Skin of body (tissue), 2 donors: ENCODE data around the gene SCAP. TPM values are rescaled to one million over a fixed set of nuclear protein-coding genes. Genes with fewer than 3 reads are reported as not detected.

Experiments
- DNase-seq: peaks from one replicate; lab custom pipeline; 2025; lab: John Stamatoyannopoulos, UW
- total RNA-seq: library from RNA; depleted of rRNA; stranded (reverse); fragments of >200 nt; gene quantifications from one replicate; pipeline ENCODE4 v1.2.3, GENCODE V29; 2014

Gene SCAP
- total RNA-seq, 1 donor from 2014 or later, result 44.6 TPM

DNA sequence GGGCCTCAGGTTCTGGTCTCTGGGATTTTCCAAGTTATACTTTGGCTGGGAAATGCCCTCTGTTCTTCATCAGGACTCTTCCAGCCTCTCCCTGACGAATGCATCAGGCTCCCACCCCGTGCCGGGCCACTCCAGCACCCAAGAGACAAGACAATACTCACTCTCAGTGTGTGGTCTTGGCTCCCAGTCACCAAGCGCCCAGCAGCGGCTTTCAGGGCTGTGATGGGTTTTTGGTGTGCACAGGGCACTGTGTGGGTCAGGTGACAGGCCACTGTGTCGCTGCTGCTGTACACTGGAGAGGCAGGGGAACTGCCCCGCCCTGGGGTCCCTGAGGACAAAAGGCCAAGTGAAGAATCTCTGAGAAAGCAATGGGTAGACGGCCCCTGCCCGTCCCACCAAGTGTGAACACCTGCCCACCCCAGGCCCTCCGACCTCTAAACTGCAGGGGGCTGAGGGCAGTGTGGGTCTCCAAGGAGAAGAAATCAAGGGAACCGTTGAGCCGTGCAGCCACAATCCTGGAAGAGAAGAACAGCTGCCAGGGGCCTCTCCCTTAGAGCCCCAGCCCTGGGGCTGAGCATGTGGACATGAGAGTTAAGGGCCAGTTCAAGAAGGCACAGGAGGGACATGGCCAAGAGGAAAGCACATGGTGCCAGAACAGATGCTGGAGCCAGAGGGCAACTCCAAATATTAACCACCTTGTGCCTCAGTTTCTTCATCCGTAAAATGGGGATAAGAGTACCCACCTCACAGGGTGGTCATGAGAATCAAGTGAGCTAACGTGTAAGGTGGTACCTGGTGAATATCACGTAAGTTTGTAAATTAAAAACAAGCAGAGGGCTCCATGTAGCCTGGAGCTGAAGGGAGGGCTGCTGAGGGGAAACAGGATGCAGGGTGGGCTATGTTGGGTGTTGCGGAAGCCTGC, 60.8 kb downstream of the SCAP start:
- DNase-seq, result no peak

DNA sequence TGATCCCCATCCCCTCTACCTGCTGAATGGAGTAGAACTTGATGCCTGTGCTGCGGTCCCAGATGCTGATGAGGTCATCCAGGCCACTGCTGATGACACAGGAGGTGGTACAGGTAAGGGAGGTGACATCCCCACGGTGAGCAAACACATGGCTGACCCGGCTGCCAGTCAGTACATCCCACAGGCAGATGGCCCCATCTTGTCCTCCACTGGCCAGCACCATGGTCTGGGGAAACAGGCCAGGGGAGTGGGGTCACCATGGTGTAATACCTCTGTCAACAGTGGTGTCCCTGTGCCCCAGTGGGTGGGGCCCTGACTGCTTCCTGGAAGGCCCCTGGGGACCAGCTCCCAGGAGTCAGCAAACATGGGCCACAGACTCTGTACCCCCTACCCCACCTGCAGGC, 61.6 kb downstream of the SCAP start:
- DNase-seq, result no peak

DNA sequence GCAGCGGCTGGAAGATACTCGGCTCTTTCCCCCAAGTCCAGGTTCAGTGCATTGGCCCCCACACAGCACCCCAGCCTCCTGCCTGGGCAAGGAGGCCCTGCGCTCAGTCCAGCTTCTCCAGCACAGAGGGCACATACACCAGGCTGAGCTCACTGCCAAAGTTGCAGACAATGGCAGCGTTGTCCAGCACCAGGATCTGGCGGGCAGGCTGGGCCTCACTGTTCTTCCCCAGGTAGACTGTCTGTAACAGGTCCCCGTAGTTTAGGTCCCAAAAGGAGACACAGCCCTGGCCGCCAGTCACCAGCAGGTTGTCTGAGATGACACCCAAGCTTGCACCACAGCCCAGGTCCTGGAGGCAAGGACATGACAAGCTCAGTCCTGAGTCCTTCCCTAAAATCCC, 62.0 kb downstream of the SCAP start:
- DNase-seq, result no peak

DNA sequence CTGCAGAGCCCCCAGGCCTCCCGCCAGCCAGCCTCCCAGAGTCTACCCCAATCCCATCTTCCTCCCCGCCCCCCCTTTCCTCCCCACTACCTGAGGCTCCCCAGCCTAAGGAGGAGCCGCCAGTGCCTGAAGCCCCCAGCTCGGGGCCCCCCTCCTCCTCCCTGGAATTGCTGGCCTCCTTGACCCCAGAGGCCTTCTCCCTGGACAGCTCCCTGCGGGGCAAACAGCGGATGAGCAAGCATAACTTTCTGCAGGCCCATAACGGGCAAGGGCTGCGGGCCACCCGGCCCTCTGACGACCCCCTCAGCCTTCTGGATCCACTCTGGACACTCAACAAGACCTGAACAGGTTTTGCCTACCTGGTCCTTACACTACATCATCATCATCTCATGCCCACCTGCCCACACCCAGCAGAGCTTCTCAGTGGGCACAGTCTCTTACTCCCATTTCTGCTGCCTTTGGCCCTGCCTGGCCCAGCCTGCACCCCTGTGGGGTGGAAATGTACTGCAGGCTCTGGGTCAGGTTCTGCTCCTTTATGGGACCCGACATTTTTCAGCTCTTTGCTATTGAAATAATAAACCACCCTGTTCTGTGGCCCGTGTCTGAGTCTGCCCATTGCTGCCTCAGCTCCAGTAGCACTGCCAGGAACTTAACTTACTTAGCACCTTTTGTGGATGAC, 62.8 kb downstream of the SCAP start:
- DNase-seq, result no peak

DNA sequence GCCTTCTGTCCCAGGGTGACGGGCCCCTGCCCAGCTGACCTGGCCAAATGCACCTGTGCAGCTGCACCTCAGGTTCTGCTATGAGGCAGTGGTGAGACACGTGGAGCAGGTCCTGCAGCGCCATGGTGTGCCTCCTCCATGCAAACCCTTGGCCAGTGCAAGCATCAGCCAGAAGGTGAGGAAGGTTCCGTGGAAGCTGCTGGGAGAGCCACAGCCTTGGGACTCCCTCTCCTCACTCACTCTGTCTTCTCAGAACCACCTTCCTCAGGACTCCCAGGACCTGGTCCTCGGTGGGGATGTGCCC, 63.3 kb downstream of the SCAP start:
- DNase-seq, result no peak

DNA sequence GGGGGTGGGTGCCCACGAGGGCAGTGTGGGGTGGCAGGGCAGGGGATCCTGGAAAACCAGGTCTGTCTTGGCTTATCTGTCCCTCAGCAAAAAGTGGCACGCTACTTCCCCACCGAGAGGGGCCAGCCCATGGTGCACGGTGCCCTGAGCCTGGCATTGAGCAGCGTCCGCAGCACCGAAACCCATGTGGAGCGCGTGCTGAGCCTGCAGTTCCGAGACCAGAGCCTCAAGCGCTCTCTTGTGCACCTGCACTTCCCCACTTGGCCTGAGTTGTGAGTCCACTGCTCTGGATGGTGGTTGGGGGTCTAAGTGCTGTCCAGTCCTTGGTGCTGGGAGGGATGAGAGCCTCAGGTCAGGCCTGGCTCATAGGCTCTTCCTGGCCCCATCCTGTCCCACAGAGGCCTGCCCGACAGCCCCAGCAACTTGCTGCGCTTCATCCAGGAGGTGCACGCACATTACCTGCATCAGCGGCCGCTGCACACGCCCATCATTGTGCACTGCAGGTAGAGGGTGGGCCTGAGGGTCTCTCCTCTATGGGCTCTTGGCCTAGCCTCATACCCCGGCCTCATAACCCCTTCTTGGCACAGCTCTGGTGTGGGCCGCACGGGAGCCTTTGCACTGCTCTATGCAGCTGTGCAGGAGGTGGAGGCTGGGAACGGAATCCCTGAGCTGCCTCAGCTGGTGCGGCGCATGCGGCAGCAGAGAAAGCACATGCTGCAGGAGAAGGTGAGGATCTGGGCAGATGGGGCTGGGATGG, 63.9 kb downstream of the SCAP start:
- no peak for DNase-seq

DNA sequence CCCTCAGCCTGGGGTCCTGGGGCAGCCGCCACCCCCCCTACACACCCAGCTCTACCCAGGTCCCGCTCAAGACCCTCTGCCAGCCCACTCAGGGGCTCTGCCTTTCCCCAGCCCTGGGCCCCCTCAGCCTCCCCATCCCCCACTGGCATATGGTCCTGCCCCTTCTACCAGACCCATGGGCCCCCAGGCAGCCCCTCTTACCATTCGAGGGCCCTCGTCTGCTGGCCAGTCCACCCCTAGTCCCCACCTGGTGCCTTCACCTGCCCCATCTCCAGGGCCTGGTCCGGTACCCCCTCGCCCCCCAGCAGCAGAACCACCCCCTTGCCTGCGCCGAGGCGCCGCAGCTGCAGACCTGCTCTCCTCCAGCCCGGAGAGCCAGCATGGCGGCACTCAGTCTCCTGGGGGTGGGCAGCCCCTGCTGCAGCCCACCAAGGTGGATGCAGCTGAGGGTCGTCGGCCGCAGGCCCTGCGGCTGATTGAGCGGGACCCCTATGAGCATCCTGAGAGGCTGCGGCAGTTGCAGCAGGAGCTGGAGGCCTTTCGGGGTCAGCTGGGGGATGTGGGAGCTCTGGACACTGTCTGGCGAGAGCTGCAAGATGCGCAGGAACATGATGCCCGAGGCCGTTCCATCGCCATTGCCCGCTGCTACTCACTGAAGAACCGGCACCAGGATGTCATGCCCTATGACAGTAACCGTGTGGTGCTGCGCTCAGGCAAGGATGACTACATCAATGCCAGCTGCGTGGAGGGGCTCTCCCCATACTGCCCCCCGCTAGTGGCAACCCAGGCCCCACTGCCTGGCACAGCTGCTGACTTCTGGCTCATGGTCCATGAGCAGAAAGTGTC, 64.7 kb downstream of the SCAP start:
- no peak for DNase-seq

DNA sequence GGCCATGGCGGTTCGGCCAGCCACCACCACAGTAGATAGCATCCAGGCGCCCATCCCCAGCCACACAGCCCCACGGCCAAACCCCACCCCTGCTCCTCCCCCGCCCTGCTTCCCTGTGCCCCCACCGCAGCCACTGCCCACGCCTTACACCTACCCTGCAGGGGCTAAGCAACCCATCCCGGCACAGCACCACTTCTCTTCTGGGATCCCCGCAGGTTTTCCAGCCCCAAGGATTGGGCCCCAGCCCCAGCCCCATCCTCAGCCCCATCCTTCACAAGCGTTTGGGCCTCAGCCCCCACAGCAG, 65.4 kb downstream of the SCAP start:
- no peak for DNase-seq

DNA sequence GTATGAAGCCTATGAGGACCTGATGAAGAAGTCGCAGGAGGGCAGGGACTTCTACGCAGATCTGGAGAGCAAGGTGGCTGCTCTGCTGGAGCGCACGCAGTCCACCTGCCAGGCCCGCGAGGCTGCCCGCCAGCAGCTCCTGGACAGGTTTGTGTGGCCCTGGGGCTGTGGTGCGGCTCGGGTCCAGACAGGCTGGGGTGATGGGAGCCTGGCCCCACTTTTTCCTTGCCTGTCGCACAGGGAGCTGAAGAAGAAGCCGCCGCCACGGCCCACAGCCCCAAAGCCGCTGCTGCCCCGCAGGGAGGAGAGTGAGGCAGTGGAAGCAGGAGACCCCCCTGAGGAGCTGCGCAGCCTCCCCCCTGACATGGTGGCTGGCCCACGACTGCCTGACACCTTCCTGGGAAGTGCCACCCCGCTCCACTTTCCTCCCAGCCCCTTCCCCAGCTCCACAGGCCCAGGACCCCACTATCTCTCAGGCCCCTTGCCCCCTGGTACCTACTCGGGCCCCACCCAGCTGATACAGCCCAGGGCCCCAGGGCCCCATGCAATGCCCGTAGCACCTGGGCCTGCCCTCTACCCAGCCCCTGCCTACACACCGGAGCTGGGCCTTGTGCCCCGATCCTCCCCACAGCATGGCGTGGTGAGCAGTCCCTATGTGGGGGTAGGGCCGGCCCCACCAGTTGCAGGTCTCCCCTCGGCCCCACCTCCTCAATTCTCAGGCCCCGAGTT, 65.9 kb downstream of the SCAP start:
- no peak for DNase-seq

DNA sequence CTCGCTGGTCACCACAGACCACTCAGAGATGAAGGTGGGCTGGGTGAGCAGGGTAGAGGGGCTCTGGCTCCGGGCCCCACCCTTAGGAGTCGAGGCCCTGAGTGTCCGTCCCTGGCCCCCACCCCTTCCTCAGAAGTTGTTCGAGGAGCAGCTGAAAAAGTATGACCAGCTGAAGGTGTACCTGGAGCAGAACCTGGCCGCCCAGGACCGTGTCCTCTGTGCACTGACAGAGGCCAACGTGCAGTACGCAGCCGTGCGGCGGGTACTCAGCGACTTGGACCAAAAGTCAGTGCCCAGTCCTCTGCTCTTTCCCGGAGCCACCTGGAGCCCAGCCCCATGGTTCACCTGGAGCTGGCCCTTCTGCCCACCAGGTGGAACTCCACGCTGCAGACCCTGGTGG, 66.5 kb downstream of the SCAP start:
- DNase-seq, result no peak

DNA sequence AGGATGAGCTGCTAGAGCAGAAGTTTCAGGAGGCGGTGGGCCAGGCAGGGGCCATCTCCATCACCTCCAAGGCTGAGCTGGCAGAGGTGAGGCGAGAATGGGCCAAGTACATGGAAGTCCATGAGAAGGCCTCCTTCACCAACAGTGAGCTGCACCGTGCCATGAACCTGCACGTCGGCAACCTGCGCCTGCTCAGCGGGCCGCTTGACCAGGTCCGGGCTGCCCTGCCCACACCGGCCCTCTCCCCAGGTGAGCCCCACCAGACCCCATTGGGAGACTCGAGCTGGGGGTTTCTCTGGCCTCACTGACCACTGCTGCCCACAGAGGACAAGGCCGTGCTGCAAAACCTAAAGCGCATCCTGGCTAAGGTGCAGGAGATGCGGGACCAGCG, 66.9 kb downstream of the SCAP start:
- no peak for DNase-seq

DNA sequence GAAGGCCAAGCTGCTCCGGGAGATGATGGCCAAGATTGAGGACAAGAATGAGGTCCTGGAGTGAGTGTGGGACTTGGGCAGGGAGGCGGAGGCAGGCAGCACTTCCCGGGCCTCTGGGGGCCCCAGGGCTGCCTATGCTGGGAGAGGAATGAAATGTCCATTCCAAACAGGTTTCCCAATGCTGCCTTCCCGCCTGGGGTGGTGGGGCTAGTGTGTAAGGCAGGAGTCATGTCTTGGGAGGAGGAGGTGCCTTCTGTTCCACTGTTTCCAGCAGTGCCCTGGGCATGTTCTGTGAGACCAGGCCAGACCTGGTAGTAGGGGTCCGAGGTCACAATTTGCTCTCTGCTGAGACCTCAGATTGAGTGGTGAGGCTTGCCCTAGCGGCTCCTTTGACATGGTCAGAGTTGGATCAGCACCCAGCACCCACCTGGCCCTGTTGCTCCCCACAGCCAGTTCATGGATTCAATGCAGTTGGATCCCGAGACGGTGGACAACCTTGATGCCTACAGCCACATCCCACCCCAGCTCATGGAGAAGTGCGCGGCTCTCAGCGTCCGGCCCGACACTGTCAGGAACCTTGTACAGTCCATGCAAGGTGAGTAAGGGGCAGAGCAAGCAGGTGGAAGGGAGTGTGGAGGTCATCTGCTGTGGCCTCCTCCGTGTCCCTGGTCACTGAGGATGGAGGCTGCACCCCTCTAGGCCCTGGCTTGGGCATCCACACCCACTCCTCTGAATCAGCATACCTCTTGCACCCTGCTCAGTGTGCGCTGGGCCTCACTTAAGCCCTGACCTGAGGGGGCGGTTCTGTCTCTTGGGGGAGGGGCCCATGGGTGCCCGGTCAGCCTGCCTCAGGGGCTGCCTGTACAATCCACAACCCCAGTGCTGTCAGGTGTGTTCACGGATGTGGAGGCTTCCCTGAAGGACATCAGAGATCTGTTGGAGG, 67.6 kb downstream of the SCAP start:
- DNase-seq, result no peak

DNA sequence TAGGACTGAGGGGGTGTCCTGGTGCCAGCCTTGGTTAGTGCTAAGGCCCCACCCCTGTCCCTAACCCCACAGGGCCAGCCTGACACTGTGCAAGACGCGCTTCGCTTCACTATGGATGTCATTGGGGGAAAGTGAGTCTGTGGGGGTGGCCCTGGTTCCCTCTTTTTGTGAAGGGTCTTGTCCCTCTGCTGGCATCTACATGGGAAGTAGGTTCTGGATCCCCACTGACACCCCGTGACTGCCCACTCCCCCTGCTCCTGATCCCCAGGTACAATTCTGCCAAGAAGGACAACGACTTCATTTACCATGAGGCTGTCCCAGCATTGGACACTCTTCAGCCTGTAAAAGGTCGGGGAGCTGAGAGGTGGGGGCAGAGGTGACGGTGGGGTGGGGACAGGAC, 68.5 kb downstream of the SCAP start:
- DNase-seq, result no peak

DNA sequence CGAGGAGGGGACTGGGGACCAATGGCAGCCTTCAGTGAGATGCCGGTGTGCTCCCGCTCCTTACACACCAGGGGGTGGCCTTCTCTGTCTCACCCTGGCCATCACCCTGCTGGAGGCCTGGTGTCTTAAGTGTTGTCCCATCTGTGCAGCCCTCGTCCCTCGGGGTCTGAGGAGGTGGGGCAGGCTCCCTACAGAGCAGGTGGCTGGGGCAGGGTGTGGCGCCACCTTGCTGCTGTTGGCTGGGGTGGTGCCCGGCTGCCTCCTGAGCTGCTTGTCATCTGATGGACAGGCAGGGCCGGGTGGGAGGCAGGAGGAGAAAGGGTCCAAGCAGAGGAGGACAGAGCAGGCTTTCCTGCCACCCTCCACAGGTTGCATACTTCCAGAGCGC, 69.0 kb downstream of the SCAP start:
- no peak for DNase-seq

DNA sequence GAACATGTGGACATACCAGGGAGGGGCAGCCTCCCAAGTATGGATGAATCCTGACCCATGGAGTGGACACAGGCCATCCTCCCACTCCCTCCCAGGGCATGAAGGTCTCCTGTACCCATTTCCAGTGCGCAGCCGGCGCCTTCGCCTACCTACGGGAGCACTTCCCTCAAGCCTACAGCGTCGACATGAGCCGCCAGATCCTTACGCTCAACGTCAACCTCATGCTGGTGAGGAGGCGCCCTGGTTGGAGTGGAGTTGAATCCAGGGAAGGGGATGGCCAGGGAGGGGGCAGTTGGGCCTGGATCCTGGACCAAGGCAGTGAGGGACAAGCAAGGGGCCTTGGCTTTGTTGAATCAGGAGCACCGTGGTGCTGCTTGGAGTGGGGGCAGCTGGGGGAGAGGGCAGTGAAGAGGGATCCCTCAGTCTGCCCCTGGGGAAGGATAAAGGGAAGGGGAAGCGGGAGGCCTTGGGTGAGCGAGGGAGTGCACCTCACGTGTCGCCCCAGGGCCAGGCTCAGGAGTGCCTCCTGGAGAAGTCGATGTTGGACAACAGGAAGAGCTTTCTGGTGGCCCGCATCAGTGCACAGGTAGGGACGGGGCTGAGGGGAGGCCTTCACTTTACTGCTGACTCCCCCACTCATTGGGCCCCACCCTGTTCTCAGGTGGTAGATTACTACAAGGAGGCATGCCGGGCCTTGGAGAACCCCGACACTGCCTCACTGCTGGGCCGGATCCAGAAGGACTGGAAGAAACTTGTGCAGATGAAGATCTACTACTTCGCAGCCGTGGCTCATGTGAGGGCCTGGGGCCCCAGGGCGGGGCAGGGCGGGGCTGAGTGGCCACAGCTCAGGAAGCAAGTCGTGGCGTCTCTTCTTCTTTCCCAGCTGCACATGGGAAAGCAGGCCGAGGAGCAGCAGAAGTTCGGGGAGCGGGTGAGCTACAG, 69.7 kb downstream of the SCAP start:
- no peak for DNase-seq

DNA sequence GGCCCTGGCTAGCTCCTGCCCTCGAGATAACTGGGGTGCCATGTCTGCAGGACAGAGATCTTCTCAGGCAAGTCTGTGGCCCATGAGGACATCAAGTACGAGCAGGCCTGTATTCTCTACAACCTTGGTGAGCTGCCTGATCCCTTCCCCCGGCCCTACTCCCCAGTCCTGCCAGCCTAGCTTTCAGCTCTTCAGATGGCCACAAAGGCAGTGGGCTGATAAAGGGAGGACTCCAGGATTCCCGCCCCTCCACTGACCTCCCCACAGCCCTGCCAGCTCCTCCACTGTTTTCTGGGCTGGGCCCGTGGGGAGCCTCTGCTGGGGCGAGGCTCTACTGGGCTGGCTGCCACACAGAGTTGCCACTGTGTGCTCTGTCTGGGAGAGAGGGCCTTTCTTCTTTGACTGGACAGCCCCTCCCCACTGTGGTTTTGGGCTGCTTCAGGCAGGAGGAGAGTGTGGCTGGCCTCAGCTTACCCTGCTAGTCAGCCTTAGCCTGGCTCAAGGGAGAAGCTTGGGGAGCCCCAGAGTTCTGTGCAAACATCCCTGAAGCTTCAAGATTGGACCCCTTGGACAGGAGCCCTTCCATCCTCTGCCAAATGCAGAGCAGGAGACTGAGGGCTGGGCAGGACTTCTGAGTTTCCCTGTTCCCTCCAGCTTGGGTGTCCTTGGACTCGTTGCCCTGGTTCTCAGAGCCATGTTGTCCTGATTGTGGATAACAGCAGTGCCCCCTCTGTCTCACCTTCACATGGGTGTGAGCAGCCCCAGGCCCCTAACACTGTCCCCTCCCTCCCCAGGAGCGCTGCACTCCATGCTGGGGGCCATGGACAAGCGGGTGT, 70.6 kb downstream of the SCAP start:
- DNase-seq, result no peak

DNA sequence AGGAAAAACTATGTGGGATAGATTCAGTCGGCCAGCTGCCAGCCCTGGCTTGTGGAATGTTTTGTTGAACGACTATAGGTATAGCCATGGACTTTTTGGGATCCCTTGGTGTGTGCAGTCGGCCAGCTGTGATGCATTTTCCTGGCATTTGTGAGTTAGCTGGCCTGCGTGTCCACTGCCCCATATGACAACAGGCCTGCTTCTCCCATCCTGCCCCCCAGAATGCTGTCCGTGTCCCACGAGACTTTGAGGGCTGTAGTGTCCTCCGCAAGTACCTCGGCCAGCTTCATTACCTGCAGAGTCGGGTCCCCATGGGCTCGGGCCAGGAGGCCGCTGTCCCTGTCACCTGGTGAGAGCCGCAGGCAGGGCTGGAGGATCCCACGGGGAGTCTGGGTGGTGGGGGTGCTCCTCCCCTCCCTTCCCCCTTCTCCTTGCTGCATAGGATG, 71.3 kb downstream of the SCAP start:
- DNase-seq, result no peak
